ENCODE data around the gene XKR3. TPM values are rescaled to one million over a fixed set of nuclear protein-coding genes. Genes with fewer than 3 reads are reported as not detected.
"Not testable (repeated sequence)": the region's sequence is repeated elsewhere in the genome, so short reads cannot be mapped to it uniquely, and the experiment has no call there.

Gene XKR3
- polyA plus RNA-seq, 1 donor from 2014 or later: not detected

DNA sequence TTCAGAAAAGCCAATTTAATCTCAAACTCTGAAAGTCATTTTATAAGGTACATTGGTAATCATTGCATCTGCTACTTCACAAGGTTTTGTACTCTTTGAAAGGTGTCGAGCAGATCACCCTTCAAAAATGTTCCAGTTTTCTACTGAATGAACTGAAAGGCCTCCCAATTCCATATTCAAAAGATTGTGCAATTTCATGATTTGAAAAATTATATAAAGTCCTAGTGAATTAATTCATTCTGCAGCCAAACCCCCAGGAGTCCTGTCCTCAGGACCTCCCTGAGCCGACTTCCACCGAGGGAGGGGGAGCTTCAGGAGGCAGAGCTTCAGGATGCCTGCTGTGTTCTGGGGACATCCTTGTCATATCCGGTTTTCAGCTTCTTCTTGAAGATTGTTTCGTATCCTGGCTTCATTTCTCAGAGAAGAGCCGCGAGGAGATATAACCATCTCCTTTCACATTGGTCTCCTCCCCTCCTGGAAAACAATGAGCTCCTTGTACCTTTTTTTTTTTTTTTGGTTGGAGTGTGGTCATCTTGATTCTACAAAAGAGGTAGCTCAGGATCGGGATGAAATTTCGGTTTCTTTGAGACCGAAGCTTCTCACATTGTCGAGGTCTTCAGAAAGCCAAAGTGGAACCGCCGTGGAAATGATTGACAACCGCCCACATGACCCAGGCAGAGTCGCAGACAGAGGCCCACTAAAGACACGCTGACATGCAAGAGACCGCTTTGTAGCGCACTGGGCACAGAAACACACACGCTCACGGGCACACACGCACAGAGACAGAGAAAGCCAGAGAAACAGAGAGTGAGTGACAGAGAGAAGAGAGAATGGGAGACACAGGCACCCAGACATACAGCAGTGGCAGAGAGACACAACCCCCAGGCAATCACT is 77.7 kb downstream of the XKR3 start:
- H3K36me3 Mint-ChIP-seq, H3K27me3 Mint-ChIP-seq, H3K4me1 Mint-ChIP-seq: not testable (repeated sequence)

DNA sequence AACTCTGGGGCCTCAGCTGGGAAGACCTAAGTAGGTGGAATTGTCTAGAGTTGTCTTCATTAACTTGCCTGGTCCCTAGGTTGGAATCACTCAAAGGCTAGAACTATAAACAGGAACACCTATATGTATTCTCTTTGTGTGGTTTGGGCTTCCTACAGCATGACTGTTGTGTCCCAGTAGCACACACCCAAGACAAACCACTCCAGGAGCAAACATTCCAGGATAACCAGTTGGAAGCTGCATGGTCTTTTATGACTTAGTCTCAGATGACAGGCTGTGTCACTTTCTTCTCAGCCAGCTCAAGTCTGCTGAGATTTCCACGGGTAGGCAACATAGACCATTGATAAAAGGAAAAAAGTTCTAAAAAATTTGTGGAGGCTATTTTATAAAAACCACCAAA is 90.9 kb downstream of the XKR3 start:
- not testable (repeated sequence) for H3K4me3 Mint-ChIP-seq, H3K36me3 Mint-ChIP-seq, H3K4me1 Mint-ChIP-seq, H3K9me3 Mint-ChIP-seq, H3K27ac Mint-ChIP-seq, H3K27me3 Mint-ChIP-seq

More for the DNA sequence above, 77.7 kb downstream of the XKR3 start:
- not testable (repeated sequence) for H3K9me3 Mint-ChIP-seq, H3K4me3 Mint-ChIP-seq
- H3K27ac Mint-ChIP-seq: peak overlapping the region in 1 of 3 donors; percentile 29

Other genes with a start within 250 kb of the XKR3 start
- gene CCT8L2, start 232.6 kb downstream of the XKR3 start, polyA plus RNA-seq: not detected
- gene GAB4, start 182.8 kb upstream of the XKR3 start, polyA plus RNA-seq: not detected

All from IgD-negative memory B cell (primary cell).